ENCODE data around the gene MBNL1. TPM values are rescaled to one million over a fixed set of nuclear protein-coding genes. Genes with fewer than 3 reads are reported as not detected.

The MBNL1 gene
- polyA plus RNA-seq, 1 donor (not counting 4 experiments of a cell fraction or from before 2014, with no cell fraction given), result 58.3 TPM

DNA sequence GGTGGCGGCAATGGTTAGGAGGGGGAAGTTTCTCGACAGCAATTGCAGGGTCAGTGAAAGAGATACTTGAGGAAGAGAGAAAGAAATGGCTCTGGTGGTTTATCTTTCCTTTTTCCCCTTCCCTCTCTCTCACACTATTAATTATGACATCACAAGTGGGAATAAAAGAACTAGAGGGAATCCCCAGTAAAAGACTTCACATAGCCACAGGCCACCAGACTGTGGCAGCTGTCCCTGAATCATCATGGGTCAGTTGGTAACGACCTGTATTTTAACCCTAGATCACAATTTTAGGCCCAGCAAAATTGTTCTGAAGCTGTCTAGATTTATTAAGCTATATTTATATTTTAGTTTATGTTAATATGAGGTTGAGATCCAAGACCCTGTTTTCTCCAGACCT, 40.3 kb downstream of the MBNL1 start:
- no peak for FAIRE-seq
- dilution Hi-C loops (cut with MboI; ENCODE audit: extremely low pct_ligation_motif_present, low sequenced_read_pairs), result no loop called here
- no peaks in the 10 kb centered on the region for H4K20me1 ChIP-seq (ENCODE audit: control insufficient read depth, extremely low read depth, insufficient read depth, low read length)

DNA sequence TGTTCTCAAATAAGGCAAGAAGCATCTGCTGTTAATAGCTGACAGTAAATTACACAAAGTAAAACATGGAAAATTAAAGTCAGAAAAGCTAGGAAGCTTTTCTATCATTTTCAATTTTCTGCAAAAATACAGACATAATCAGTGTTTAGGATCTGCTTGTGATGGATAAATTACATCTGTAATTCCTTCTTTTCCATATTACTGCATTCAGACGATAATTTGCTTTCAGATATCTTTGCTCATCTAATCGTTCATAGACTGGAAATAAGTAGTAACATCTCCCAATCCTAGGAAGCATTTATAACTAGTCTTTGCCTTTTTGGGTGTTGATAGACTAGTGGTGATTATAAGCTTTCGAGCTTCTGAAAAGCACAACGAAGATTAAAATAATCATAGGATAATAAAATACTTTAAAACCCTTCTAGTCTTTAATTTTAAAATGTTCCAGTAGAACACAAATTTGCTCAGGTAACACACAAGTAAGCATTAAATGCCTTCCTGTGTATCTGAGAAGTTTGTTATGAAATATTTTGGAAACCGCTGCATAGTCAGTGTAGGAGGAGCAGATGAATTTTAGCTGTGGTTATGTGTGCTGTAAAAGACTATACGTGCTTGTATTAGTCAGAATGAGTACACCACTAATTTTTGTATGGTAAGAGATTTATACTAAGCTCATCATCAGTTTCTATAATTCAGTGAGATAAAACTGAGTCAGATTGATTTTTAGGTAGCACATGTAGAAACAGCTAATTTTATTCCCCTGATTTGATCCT, 41.0 kb downstream of the MBNL1 start:
- dilution Hi-C loops (cut with MboI; ENCODE audit: extremely low pct_ligation_motif_present, low sequenced_read_pairs), result no loop called here
- H3K79me2 ChIP-seq (ENCODE audit: control insufficient read depth, insufficient read depth, low read length), result peaks cover 76% of the 10 kb centered on the region
- FAIRE-seq (no peak), DNase-seq (ENCODE audit: low read depth, low spot score) (no peak)
- no peak for TF ChIP-seq EZH2 (IDR thresholded peaks at IDR 0.05; ENCODE audit: low read length)
- TF ChIP-seq, protein P1, sequence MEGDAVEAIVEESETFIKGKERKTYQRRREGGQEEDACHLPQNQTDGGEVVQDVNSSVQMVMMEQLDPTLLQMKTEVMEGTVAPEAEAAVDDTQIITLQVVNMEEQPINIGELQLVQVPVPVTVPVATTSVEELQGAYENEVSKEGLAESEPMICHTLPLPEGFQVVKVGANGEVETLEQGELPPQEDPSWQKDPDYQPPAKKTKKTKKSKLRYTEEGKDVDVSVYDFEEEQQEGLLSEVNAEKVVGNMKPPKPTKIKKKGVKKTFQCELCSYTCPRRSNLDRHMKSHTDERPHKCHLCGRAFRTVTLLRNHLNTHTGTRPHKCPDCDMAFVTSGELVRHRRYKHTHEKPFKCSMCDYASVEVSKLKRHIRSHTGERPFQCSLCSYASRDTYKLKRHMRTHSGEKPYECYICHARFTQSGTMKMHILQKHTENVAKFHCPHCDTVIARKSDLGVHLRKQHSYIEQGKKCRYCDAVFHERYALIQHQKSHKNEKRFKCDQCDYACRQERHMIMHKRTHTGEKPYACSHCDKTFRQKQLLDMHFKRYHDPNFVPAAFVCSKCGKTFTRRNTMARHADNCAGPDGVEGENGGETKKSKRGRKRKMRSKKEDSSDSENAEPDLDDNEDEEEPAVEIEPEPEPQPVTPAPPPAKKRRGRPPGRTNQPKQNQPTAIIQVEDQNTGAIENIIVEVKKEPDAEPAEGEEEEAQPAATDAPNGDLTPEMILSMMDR (optimal IDR thresholded peaks at IDR 0.05 in 1 of 3, IDR thresholded peaks at IDR 0.05 in 1 of 3, conservative IDR thresholded peaks at IDR 0.05 in 1 of 3; ENCODE audit: extremely low read depth in 1 of 3, insufficient read depth in 2 of 3, low read length in 3 of 3), result no peak
- H4K20me1 ChIP-seq (ENCODE audit: control insufficient read depth, extremely low read depth, insufficient read depth, low read length), result no peaks in the 10 kb centered on the region
- peak overlapping the region; percentile 69 for H3K27ac ChIP-seq (ENCODE audit: control insufficient read depth, insufficient read depth, low read length)
- no peak overlapping the region for H3K4me3 ChIP-seq (ENCODE audit: control insufficient read depth in 2 of 3, extremely low read depth in 1 of 3, insufficient read depth in 2 of 3, low read depth in 1 of 3, low read length in 3 of 3)
- no peak overlapping the region for H2AFZ ChIP-seq (ENCODE audit: control insufficient read depth, low read length)
- H3K27me3 ChIP-seq (ENCODE audit: control insufficient read depth, extremely low read depth, insufficient read depth, low read length), result no peaks in the 10 kb centered on the region
- no peaks in the 10 kb centered on the region for H3K9me3 ChIP-seq (ENCODE audit: control insufficient read depth, low read depth, low read length)
- no peak overlapping the region for H3K4me2 ChIP-seq (ENCODE audit: control insufficient read depth, extremely low read depth, insufficient read depth, low read depth, low read length)
- peaks cover 23% of the 10 kb centered on the region for H3K4me1 ChIP-seq (ENCODE audit: control insufficient read depth, extremely low read depth, insufficient read depth, low read length)
- H3K9me1 ChIP-seq (ENCODE audit: control insufficient read depth, extremely low read depth, insufficient read depth, low read length), result no peaks in the 10 kb centered on the region
- peak overlapping the region; percentile 3 for H3K9ac ChIP-seq (ENCODE audit: control insufficient read depth, extremely low read depth, insufficient read depth, low read length)
- peaks cover 0 to 5% of the 10 kb centered on the region in 2 experiments for H3K36me3 ChIP-seq (ENCODE audit: control insufficient read depth in 2 of 2, extremely low read depth in 1 of 2, insufficient read depth in 2 of 2, low read length in 2 of 2)

More for the DNA sequence above, 40.3 kb downstream of the MBNL1 start:
- DNase-seq (ENCODE audit: low read depth, low spot score), result no peak
- Histone ChIP-seq H3K27me3 (ENCODE audit: control insufficient read depth, extremely low read depth, insufficient read depth, low read length) (no peaks in the 10 kb centered on the region), H3K4me3 (ENCODE audit: control insufficient read depth in 2 of 3, extremely low read depth in 1 of 3, insufficient read depth in 2 of 3, low read depth in 1 of 3, low read length in 3 of 3) (no peak overlapping the region), H3K36me3 (ENCODE audit: control insufficient read depth in 2 of 2, extremely low read depth in 1 of 2, insufficient read depth in 2 of 2, low read length in 2 of 2) (peaks cover 0 to 5% of the 10 kb centered on the region in 2 experiments), H2AFZ (ENCODE audit: control insufficient read depth, low read length) (no peak overlapping the region), H3K9me1 (ENCODE audit: control insufficient read depth, extremely low read depth, insufficient read depth, low read length) (no peaks in the 10 kb centered on the region), H3K4me1 (ENCODE audit: control insufficient read depth, extremely low read depth, insufficient read depth, low read length) (peaks cover 22% of the 10 kb centered on the region), H3K9ac (ENCODE audit: control insufficient read depth, extremely low read depth, insufficient read depth, low read length) (no peak overlapping the region), H3K9me3 (ENCODE audit: control insufficient read depth, low read depth, low read length) (no peaks in the 10 kb centered on the region), H3K27ac (ENCODE audit: control insufficient read depth, insufficient read depth, low read length) (peak overlapping the region; percentile 69), H3K79me2 (ENCODE audit: control insufficient read depth, insufficient read depth, low read length) (peaks cover 75% of the 10 kb centered on the region), H3K4me2 (ENCODE audit: control insufficient read depth, extremely low read depth, insufficient read depth, low read depth, low read length) (no peak overlapping the region)
- TF ChIP-seq EZH2 (IDR thresholded peaks at IDR 0.05; ENCODE audit: low read length), result no peak
- TF ChIP-seq, protein P1 (optimal IDR thresholded peaks at IDR 0.05 in 1 of 3, IDR thresholded peaks at IDR 0.05 in 1 of 3, conservative IDR thresholded peaks at IDR 0.05 in 1 of 3; ENCODE audit: extremely low read depth in 1 of 3, insufficient read depth in 2 of 3, low read length in 3 of 3), result no peak
